HG03039 (cell line): Measurements from ENCODE around the gene VCX.
"Not testable (repeated sequence)": the region's sequence is repeated elsewhere in the genome, so short reads cannot be mapped to it uniquely, and the experiment has no call there.

Experiments used
- ATAC-seq: cut with Tn5 transposase; IDR thresholded peaks from one replicate; pipeline ENCODE4 v1.9.1; 2021; ENCODE audit warnings: mild to moderate bottlenecking, moderate library complexity; ENCODE audit not compliant: unreplicated experiment

Gene VCX

GRCh38 chrX:7842871-7843270 is at the start of gene VCX:
TSS of gene VCX (plus strand) at chrX:7843171. CDS start at chrX:7843204, 33 bp downstream.
- ATAC-seq = not testable (repeated sequence)

- ATAC-seq = no peak
Measured at GRCh38 chrX:7798327-7798726, 44.6 kb upstream of the VCX start.

- ATAC-seq = no peak
Measured at GRCh38 chrX:7801711-7802110, 41.3 kb upstream of the VCX start.

DNA sequence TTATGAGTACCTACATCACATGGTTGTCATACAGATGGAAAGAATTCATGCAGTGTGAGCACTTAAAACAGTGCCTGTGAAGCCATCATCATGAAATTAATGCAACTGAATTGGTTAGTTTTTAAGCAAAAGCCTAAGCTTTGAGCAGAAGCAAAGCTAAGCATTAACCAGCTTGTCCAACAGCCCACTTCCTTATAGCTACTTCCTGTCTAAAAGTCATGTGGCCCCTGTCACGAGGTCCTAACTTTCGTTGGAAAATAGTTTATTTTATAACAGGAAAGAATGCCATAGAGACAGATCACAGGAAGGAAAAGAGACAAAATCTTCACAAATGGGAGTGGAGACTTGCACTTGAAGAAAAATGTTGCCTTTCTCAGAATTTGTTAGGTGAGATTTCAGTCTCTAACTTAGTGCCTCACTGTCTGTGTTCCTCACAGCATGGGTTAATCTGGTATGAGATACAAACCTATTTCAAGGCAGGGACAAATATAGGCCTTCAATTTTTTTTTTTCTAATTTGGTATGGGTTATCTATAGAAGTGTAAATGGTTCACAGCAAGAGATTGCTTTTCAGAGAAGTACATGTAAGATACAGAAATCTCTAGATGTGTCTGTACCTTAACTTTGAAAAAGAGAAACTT is 27.7 kb upstream of the VCX start:
- ATAC-seq = no peak

GRCh38 chrX:7828594-7828993 is 14.4 kb upstream of the VCX start:
- no peak for ATAC-seq

GRCh38 chrX:7841084-7841805 is 1.7 kb upstream of the VCX start:
- ATAC-seq = no peak

- ATAC-seq = no peak
Measured at GRCh38 chrX:7852166-7852565, 9.2 kb downstream of the VCX start.

GRCh38 chrX:7872042-7872441 is 29.1 kb downstream of the VCX start:
- no peak for ATAC-seq

- ATAC-seq = no peak
Measured at GRCh38 chrX:7876957-7877356, 34.0 kb downstream of the VCX start.

GRCh38 chrX:7889135-7889534 is 46.2 kb downstream of the VCX start:
- no peak for ATAC-seq

DNA sequence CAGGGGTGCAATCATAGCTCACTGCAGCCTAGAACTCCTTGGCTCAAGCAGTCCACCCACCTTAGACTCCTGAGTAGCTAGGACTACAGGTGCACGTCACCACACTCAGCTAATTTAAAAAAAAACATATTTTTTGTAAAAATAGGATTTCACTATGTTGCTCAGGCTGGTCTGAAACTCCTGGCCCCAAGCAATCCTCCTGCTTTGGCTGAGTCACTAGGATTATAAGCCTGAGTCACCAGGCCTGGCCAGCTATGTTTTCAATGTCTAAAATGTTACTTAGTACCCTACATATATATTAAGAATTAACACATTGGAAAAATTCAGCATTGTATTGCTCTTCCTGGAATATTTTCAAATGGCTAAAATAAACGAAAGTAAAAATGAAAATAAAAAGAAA is 46.7 kb downstream of the VCX start:
- no peak for ATAC-seq

DNA sequence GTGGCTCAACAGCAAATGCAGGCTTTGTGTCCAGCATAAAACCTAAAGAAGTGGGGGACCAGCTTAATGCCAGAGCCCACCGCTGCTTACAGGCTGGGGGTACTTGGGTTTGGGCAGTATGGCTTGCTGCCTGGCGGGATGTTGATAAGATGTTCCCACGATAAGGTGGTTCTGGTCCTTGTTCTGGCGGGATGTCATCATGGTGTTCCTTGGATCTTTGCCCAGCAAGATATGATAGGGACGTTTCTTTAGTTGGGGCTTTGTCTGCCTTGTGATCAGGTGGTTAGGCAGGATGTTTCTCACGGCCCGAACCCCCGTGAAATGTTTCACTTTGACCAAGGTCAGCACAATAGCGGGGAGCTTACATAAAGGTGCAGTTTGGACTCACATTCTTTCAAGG is 49.0 kb downstream of the VCX start:
- no peak for ATAC-seq
